ENCODE data around the gene KSR2. TPM values are rescaled to one million over a fixed set of nuclear protein-coding genes. Genes with fewer than 3 reads are reported as not detected.
A peak's percentile ranks its signal among the peaks of the same experiment; 100 is the strongest.

Gene KSR2
- total RNA-seq, 4 donors from 2014 or later, result 1.2 to 11.0 (median 2.2) TPM

DNA sequence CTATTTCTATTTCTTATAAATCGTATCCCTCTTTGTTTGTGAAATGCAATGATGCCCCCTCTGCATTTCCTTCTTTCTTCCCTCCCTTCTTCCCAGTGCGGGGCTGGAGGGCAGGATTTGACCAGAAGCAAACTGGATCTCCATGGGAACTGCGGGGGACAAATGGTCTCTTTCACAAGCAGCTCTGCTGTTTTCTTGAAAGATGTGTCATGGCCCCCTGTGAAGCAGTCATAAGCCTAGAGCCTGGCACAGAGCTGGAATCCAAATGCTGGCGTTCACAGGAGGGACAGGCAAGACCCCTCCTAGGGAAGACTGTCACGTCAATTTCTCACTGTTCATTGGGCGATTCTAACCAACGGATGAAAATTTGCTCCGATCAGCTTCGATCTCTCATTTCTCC is 403.9 kb downstream of the KSR2 start:
- Histone ChIP-seq H3K4me1 (peaks cover 0 to 52% of the 10 kb centered on the region in 2 donors), H3K36me3 (no peaks in the 10 kb centered on the region), H3K9me3 (no peaks in the 10 kb centered on the region), H3K4me3 (replicated peaks in 1 of 3) (no peak overlapping the region), H3K27me3 (no peaks in the 10 kb centered on the region), H3K27ac (peak overlapping the region in 1 of 3 donors; percentile 44)
- 66 to 72% methylated on average over 9 of the region's 9 CpGs for WGBS, 2 donors
- intact Hi-C loops (cut with DNase I), result no loop called here
- no peak for TF ChIP-seq POLR2A (IDR thresholded peaks at IDR 0.05)
- DNase-seq, result no peak

GRCh38 chr12:117563706-117564105 is 405.1 kb downstream of the KSR2 start:
- intact Hi-C loops (cut with DNase I), result no loop called here
- no peak overlapping the region for H3K4me3 ChIP-seq (replicated peaks in 1 of 3)
- WGBS, 2 donors, result 84 to 87% methylated on average over 2 of the region's 2 CpGs
- no peaks in the 10 kb centered on the region for H3K27me3 ChIP-seq
- H3K36me3 ChIP-seq, result no peaks in the 10 kb centered on the region
- DNase-seq, result no peak
- no peaks in the 10 kb centered on the region for H3K9me3 ChIP-seq
- no peak overlapping the region for H3K27ac ChIP-seq
- TF ChIP-seq POLR2A (IDR thresholded peaks at IDR 0.05) (no peak), CTCF (IDR thresholded peaks at IDR 0.05) (no peak)
- peaks cover 0 to 47% of the 10 kb centered on the region in 2 donors for H3K4me1 ChIP-seq

DNA sequence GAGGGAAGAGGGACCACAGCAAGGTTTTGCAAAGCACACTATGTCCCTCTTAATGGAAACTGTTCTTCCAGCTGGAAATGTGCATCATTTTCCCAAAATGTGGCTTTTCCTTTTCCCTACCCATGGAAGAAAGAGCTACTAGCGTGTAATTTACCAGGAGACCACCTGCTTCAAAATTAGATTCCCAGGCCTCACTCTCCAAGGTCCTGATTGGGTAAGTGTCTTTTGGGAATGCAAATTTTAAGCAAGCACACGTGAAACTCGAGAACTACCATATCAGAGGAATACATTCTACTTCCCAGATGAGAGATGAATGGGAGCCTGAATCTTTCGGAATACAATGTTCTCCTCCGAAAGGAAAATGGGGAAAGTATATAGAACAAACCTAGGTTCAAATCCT is 405.8 kb downstream of the KSR2 start:
- 68 to 72% methylated on average over 5 of the region's 5 CpGs for WGBS, 2 donors
- Histone ChIP-seq H3K27me3 (no peaks in the 10 kb centered on the region), H3K27ac (no peak overlapping the region), H3K4me3 (replicated peaks in 1 of 3) (no peak overlapping the region), H3K36me3 (no peaks in the 10 kb centered on the region), H3K9me3 (no peaks in the 10 kb centered on the region), H3K4me1 (peaks cover 0 to 40% of the 10 kb centered on the region in 2 donors)
- intact Hi-C loops (cut with DNase I), result no loop called here
- DNase-seq, result no peak
- no peak for TF ChIP-seq CTCF (IDR thresholded peaks at IDR 0.05)
- no peak for TF ChIP-seq POLR2A (IDR thresholded peaks at IDR 0.05)

DNA sequence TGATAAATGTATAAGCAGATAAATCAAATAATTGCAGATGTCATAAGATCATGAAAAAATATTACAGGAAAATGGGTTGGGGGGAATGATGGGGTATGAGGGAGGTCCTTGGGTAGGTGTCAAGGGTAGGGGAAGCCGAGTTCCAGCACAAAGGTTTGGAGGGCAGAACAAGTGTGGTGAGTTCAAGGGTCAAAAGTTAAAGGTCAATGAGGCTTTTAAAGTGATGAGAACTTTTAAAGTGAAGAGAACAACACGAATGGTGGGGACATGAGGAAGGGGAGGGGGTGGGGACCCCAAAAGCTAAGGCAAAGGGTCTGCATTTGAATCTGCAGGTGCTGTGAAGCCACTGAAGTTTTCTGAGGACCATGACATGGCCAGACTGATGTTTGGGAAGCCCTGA is 406.8 kb downstream of the KSR2 start:
- Histone ChIP-seq H3K9me3 (no peaks in the 10 kb centered on the region), H3K27me3 (no peaks in the 10 kb centered on the region), H3K27ac (no peak overlapping the region), H3K4me3 (replicated peaks in 1 of 3) (no peak overlapping the region), H3K4me1 (peaks cover 0 to 34% of the 10 kb centered on the region in 2 donors), H3K36me3 (no peaks in the 10 kb centered on the region)
- TF ChIP-seq CTCF (IDR thresholded peaks at IDR 0.05), result no peak
- TF ChIP-seq POLR2A (IDR thresholded peaks at IDR 0.05), result no peak
- intact Hi-C loops (cut with DNase I), result no loop called here
- DNase-seq, result no peak
- WGBS, 2 donors, result 75 to 76% methylated on average over 2 of the region's 2 CpGs

- TF ChIP-seq POLR2A (IDR thresholded peaks at IDR 0.05) (no peak), CTCF (IDR thresholded peaks at IDR 0.05) (no peak)
- no peaks in the 10 kb centered on the region for H3K9me3 ChIP-seq
Observed at GRCh38 chr12:117559978-117560377, 408.8 kb downstream of the KSR2 start.

GRCh38 chr12:117555889-117556288 is 412.9 kb downstream of the KSR2 start:
- 85 to 92% methylated on average over 5 of the region's 5 CpGs for WGBS, 2 donors
- no peak overlapping the region for H3K27ac ChIP-seq
- H3K4me3 ChIP-seq (replicated peaks in 1 of 3), result no peak overlapping the region
- DNase-seq, result no peak
- H3K36me3 ChIP-seq, result no peaks in the 10 kb centered on the region
- H3K4me1 ChIP-seq, result peaks cover 0 to 12% of the 10 kb centered on the region in 2 donors
- intact Hi-C loops (cut with DNase I), result no loop called here
- TF ChIP-seq POLR2A (IDR thresholded peaks at IDR 0.05) (no peak), CTCF (IDR thresholded peaks at IDR 0.05) (no peak)
- no peaks in the 10 kb centered on the region for H3K27me3 ChIP-seq
- no peaks in the 10 kb centered on the region for H3K9me3 ChIP-seq

More at GRCh38 chr12:117559978-117560377, 408.8 kb downstream of the KSR2 start:
- Histone ChIP-seq H3K4me3 (replicated peaks in 1 of 3) (no peak overlapping the region), H3K4me1 (peaks cover 0 to 26% of the 10 kb centered on the region in 2 donors), H3K27ac (no peak overlapping the region), H3K27me3 (no peaks in the 10 kb centered on the region), H3K36me3 (no peaks in the 10 kb centered on the region)
- DNase-seq, result peak; percentile 47 to 62
- intact Hi-C loops (cut with DNase I), result no loop called here
